Activated CD8-positive, alpha-beta T cell treated with anti-CD3 and anti-CD28 coated beads for 36 hours (primary cell): ENCODE results near the gene CLEC4A. TPM values are rescaled to one million over a fixed set of nuclear protein-coding genes. Genes with fewer than 3 reads are reported as not detected.
"Not testable (repeated sequence)": the region's sequence is repeated elsewhere in the genome, so short reads cannot be mapped to it uniquely, and the experiment has no call there.

Source experiments
- ATAC-seq: fragments of 200-7000 bp; cut with Tn5 transposase; one replicate; pipeline ENCODE4 v1.10.0; 2021; ENCODE audit warnings: mild to moderate bottlenecking, moderate library complexity
- CTCF ChIA-PET: fragments of 350-600 bp; sonication (Branson Sonifier 250); formaldehyde crosslinking; loops from one replicate; lab custom pipeline; 2021; ENCODE audit warnings: antibody characterized with exemption; lab: Charles Lee
- POLR2A ChIA-PET: fragments of 350-600 bp; sonication (Branson Sonifier 250); formaldehyde crosslinking; loops from one replicate; lab custom pipeline; 2021; ENCODE audit warnings: antibody characterized with exemption; lab: Charles Lee
- DNase-seq: peaks from one replicate; pipeline ENCODE4 v3.0.0-alpha.2; 2020
- H3K27ac Mint-ChIP-seq: one replicate; pipeline ENCODE4 v1.8.0; 2021; ENCODE audit warnings: mild to moderate bottlenecking, mixed read lengths
- H3K27me3 Mint-ChIP-seq: one replicate; pipeline ENCODE4 v1.8.0; 2021; ENCODE audit warnings: mixed read lengths
- H3K36me3 Mint-ChIP-seq: one replicate; pipeline ENCODE4 v1.8.0; 2021; ENCODE audit warnings: low read depth, mixed read lengths
- H3K4me1 Mint-ChIP-seq: one replicate; pipeline ENCODE4 v1.8.0; 2021; ENCODE audit warnings: low read depth, mixed read lengths
- H3K4me3 Mint-ChIP-seq: one replicate; pipeline ENCODE4 v1.8.0; 2021; ENCODE audit warnings: mild to moderate bottlenecking, moderate library complexity, mixed read lengths
- H3K9me3 Mint-ChIP-seq: one replicate; pipeline ENCODE4 v1.8.0; 2021; ENCODE audit warnings: mixed read lengths
- intact Hi-C: fragments of 100-400 bp; cut with micrococcal nuclease; formaldehyde crosslinking; loops from one replicate; pipeline ENCODE4 v1.10.0; 2022
- total RNA-seq, 2 experiments: library from RNA; stranded (reverse); gene quantifications; one replicate each; pipeline ENCODE4 v1.2.3, GENCODE V29; 2021
- TF ChIP-seq, protein P1 (sequence below): fragments of 200-600 bp; IDR thresholded peaks from one replicate; pipeline ENCODE4 v1.8.0; 2022; ENCODE audit warnings: antibody characterized with exemption, mild to moderate bottlenecking

The CLEC4A gene
- total RNA-seq, 2 experiments from 2014 or later = 0.98 to 2.0 TPM

- Mint-ChIP-seq H3K36me3 (peaks cover 63% of the 10 kb centered on the region), H3K27ac (no peak overlapping the region), H3K4me1 (peaks cover 14% of the 10 kb centered on the region), H3K4me3 (no peak overlapping the region), H3K27me3 (no peaks in the 10 kb centered on the region), H3K9me3 (no peaks in the 10 kb centered on the region)
- no peak for DNase-seq
- intact Hi-C loops = no loop called here
- no peak for ATAC-seq
- CTCF ChIA-PET = interaction anchor here (1.7 to 3.4 kb wide), 3 partner anchors 13 to 15 kb away, joined by 5 to 18 read pairs (median 5); no protein-coding TSS in a partner anchor
- TF ChIP-seq, protein P1, sequence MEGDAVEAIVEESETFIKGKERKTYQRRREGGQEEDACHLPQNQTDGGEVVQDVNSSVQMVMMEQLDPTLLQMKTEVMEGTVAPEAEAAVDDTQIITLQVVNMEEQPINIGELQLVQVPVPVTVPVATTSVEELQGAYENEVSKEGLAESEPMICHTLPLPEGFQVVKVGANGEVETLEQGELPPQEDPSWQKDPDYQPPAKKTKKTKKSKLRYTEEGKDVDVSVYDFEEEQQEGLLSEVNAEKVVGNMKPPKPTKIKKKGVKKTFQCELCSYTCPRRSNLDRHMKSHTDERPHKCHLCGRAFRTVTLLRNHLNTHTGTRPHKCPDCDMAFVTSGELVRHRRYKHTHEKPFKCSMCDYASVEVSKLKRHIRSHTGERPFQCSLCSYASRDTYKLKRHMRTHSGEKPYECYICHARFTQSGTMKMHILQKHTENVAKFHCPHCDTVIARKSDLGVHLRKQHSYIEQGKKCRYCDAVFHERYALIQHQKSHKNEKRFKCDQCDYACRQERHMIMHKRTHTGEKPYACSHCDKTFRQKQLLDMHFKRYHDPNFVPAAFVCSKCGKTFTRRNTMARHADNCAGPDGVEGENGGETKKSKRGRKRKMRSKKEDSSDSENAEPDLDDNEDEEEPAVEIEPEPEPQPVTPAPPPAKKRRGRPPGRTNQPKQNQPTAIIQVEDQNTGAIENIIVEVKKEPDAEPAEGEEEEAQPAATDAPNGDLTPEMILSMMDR = no peak
- POLR2A ChIA-PET = interaction anchor here (1.3 kb wide), 1 partner anchor 15 kb away, joined by 3 read pairs; no protein-coding TSS in a partner anchor
Measured at GRCh38 chr12:8093291-8093690, 30.1 kb upstream of the CLEC4A start.

- CTCF ChIA-PET = interaction anchor here (1.1 kb wide), 1 partner anchor 13 kb away, joined by 4 read pairs; no protein-coding TSS in a partner anchor
- intact Hi-C loops = no loop called here
- DNase-seq = no peak
- H3K4me3 Mint-ChIP-seq = no peak overlapping the region
- H3K27ac Mint-ChIP-seq = no peak overlapping the region
- TF ChIP-seq, protein P1 = no peak
- H3K4me1 Mint-ChIP-seq = peaks cover 5% of the 10 kb centered on the region
- peaks cover 48% of the 10 kb centered on the region for H3K36me3 Mint-ChIP-seq
- no peaks in the 10 kb centered on the region for H3K9me3 Mint-ChIP-seq
- no peak for ATAC-seq
- POLR2A ChIA-PET = interaction anchor here (1.0 kb wide), 1 partner anchor 8 kb away, joined by 3 read pairs; no protein-coding TSS in a partner anchor
- H3K27me3 Mint-ChIP-seq = no peaks in the 10 kb centered on the region
Measured at GRCh38 chr12:8096281-8096915, 27.0 kb upstream of the CLEC4A start.

DNA sequence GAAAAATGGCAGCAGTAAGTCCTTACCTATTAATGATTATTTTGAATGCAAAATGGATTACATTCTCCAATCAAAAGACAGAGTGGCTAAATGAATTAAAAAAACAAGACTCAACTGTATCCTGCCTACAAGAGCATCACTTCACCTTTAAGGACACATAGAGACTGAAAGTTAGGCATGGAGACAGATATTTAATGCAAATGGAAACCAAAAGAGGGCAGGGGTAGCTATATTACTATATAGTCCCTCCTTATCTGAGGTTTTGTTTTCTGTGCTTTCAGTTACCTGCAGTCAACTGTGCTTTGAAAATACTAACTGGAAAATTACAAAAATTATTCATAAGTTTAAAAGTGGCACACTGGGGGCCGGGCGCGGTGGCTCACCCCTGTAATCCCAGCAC, 24.2 kb upstream of the CLEC4A start:
- intact Hi-C loops = no loop called here
- POLR2A ChIA-PET = no interaction called here
- peaks cover 33% of the 10 kb centered on the region for H3K36me3 Mint-ChIP-seq

GRCh38 chr12:8108808-8109398, 14.5 kb upstream of the CLEC4A start:
- peaks cover 4% of the 10 kb centered on the region for H3K4me1 Mint-ChIP-seq
- H3K27ac Mint-ChIP-seq = peak overlapping the region; percentile 34
- POLR2A ChIA-PET = interaction anchor here (0.6 kb wide), 1 partner anchor 32 kb away, joined by 3 read pairs; no protein-coding TSS in a partner anchor
- DNase-seq (peak; percentile 90), ATAC-seq (peak; percentile 74)
- intact Hi-C loops = loop anchor here (5.0 kb wide), 1 partner anchor 123 kb away; no protein-coding TSS in a partner anchor
- H3K9me3 Mint-ChIP-seq = no peaks in the 10 kb centered on the region
- H3K27me3 Mint-ChIP-seq = no peaks in the 10 kb centered on the region
- CTCF ChIA-PET = interaction anchor here (0.6 to 3.7 kb wide), 34 partner anchors 9 to 383 kb away, joined by 3 to 44 read pairs (median 4); partner anchors contain the start of genes CLEC4A and FOXJ2
- H3K36me3 Mint-ChIP-seq = peaks cover 19% of the 10 kb centered on the region
- no peak overlapping the region for H3K4me3 Mint-ChIP-seq
- TF ChIP-seq, protein P1 = peak; percentile 100

More for the DNA sequence above, 24.2 kb upstream of the CLEC4A start:
- no peak for DNase-seq
- Mint-ChIP-seq H3K9me3 (no peaks in the 10 kb centered on the region), H3K27me3 (no peaks in the 10 kb centered on the region), H3K4me3 (no peak overlapping the region), H3K27ac (no peak overlapping the region), H3K4me1 (peaks cover 5% of the 10 kb centered on the region)
- CTCF ChIA-PET = interaction anchor here (1.1 kb wide), 1 partner anchor 9 kb away, joined by 3 read pairs; no protein-coding TSS in a partner anchor
- peak; percentile 56 for ATAC-seq
- TF ChIP-seq, protein P1 = no peak

GRCh38 chr12:8113117-8113516, 10.3 kb upstream of the CLEC4A start:
- H3K4me3 Mint-ChIP-seq, ATAC-seq, H3K9me3 Mint-ChIP-seq, DNase-seq, H3K27me3 Mint-ChIP-seq, H3K27ac Mint-ChIP-seq, intact Hi-C loops, POLR2A ChIA-PET, H3K4me1 Mint-ChIP-seq, H3K36me3 Mint-ChIP-seq: not testable (repeated sequence)
- CTCF ChIA-PET = interaction anchor here (1.8 kb wide), 1 partner anchor 119 kb away, joined by 12 read pairs; no protein-coding TSS in a partner anchor
